Esophagus squamous epithelium (tissue), 5 donors: Measurements from ENCODE around the gene RAB11B. TPM values are rescaled to one million over a fixed set of nuclear protein-coding genes. Genes with fewer than 3 reads are reported as not detected.

Source experiments
- DNase-seq: peaks from one replicate; lab custom pipeline; 2025; lab: John Stamatoyannopoulos, UW
- H3K27ac ChIP-seq, 4 donors: fragments of 200-600 bp; sonication (generic); one replicate each; pipeline ENCODE4 v1.5.1; 2016 to 2019; ENCODE audit warnings: mild to moderate bottlenecking in 1 of 4
- H3K27me3 ChIP-seq, 4 donors: fragments of 200-600 bp; sonication (generic); 1 replicate in 3 of 4; 2 replicates in 1 of 4; pipeline versions ENCODE4 v1.5.1 to v1.6.0; 2017 to 2021; ENCODE audit warnings: antibody characterized with exemption in 1 of 4
- H3K36me3 ChIP-seq, 3 donors: fragments of 200-600 bp; sonication (generic); one replicate each; pipeline ENCODE4 v1.5.1; 2016 to 2019
- H3K4me1 ChIP-seq, 3 donors: fragments of 200-600 bp; sonication (generic); one replicate each; pipeline ENCODE4 v1.5.1; 2017 to 2019
- H3K4me3 ChIP-seq, 4 donors: fragments of 200-600 bp; sonication (generic); 1 replicate in 3 of 4; 2 replicates in 1 of 4; pipeline ENCODE4 v1.5.1; 2016 to 2019; ENCODE audit warnings: mild to moderate bottlenecking in 2 of 4, moderate library complexity in 1 of 4
- H3K9me3 ChIP-seq, 3 donors: fragments of 200-600 bp; sonication (generic); one replicate each; pipeline ENCODE4 v1.5.1; 2016 to 2019
- POLR2A ChIP-seq, 4 donors: fragments of 450-650 bp; IDR thresholded peaks; one replicate each; pipeline ENCODE4 v1.6.1; 2017; ENCODE audit warnings: antibody characterized with exemption in 4 of 4, mild to moderate bottlenecking in 4 of 4, moderate library complexity in 3 of 4
- WGBS, 2 donors: methylation state at CpG; one replicate each; pipeline ENCODE4 v1.1.5; 2018; 5-methylcytosine and 5-hydroxymethylcytosine counted together
- intact Hi-C: fragments of 100-400 bp; cut with DNase I; formaldehyde crosslinking; loops from one replicate; pipeline ENCODE4 v1.15.0; 2022
- total RNA-seq, 4 donors: library from RNA; depleted of rRNA; stranded (reverse); fragments of >200 nt; gene quantifications; one replicate each; pipeline ENCODE4 v1.1.0, GENCODE V29; 2016
- TF ChIP-seq, protein P1 (sequence below), 6 experiments: fragments of 450-650 bp in 4 of 6; fragments of 200-600 bp in 2 of 6; sonication (generic) in 2 of 6; IDR thresholded peaks; one replicate each; pipeline ENCODE4 v1.5.1; 2016 to 2019; ENCODE audit warnings: antibody characterized with exemption in 6 of 6, mild to moderate bottlenecking in 4 of 6, moderate library complexity in 4 of 6
- donor health status: DM: yes; HTN: yes; CAD: no.

RAB11B gene
- total RNA-seq, 4 donors from 2014 or later: 11.3 to 44.0 (median 26.0) TPM

- intact Hi-C loops: loop anchor here (5.0 kb wide), 1 partner anchor 46 kb away; no protein-coding TSS in a partner anchor
- H3K4me3 ChIP-seq: no peak overlapping the region
- H3K9me3 ChIP-seq: no peaks in the 10 kb centered on the region
- H3K27ac ChIP-seq: no peak overlapping the region
- no peaks in the 10 kb centered on the region for H3K27me3 ChIP-seq
- H3K4me1 ChIP-seq: peaks cover 22 to 75% (median 40%) of the 10 kb centered on the region in 3 donors
- DNase-seq: no peak
- peaks cover 14 to 56% (median 29%) of the 10 kb centered on the region in 3 donors for H3K36me3 ChIP-seq
- TF ChIP-seq, protein P1, sequence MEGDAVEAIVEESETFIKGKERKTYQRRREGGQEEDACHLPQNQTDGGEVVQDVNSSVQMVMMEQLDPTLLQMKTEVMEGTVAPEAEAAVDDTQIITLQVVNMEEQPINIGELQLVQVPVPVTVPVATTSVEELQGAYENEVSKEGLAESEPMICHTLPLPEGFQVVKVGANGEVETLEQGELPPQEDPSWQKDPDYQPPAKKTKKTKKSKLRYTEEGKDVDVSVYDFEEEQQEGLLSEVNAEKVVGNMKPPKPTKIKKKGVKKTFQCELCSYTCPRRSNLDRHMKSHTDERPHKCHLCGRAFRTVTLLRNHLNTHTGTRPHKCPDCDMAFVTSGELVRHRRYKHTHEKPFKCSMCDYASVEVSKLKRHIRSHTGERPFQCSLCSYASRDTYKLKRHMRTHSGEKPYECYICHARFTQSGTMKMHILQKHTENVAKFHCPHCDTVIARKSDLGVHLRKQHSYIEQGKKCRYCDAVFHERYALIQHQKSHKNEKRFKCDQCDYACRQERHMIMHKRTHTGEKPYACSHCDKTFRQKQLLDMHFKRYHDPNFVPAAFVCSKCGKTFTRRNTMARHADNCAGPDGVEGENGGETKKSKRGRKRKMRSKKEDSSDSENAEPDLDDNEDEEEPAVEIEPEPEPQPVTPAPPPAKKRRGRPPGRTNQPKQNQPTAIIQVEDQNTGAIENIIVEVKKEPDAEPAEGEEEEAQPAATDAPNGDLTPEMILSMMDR (IDR thresholded peaks at IDR 0.05): no peak
- no peak for TF ChIP-seq POLR2A (IDR thresholded peaks at IDR 0.05)
- 65% methylated on average over 5 of the region's 9 CpGs; no CpG with 5 or more reads in 1 of the 2 donors for WGBS, 2 donors
These were observed 8.2 kb downstream of the RAB11B start for GRCh38 chr19:8398311-8398771.

- Histone ChIP-seq H3K27ac (no peak overlapping the region), H3K27me3 (no peaks in the 10 kb centered on the region), H3K9me3 (no peaks in the 10 kb centered on the region), H3K4me3 (no peak overlapping the region), H3K4me1 (peaks cover 14 to 66% (median 26%) of the 10 kb centered on the region in 3 donors), H3K36me3 (peaks cover 20 to 70% (median 40%) of the 10 kb centered on the region in 3 donors)
- no peak for DNase-seq
- WGBS, 2 donors: 93 to 100% methylated on average over 1 to 11 of the region's 34 CpGs
- intact Hi-C loops: loop anchor here (5.0 kb wide), 1 partner anchor 47 kb away; no protein-coding TSS in a partner anchor
- TF ChIP-seq, protein P1 (IDR thresholded peaks at IDR 0.05): no peak
- no peak for TF ChIP-seq POLR2A (IDR thresholded peaks at IDR 0.05)
These were observed 9.6 kb downstream of the RAB11B start for GRCh38 chr19:8399681-8400188.

- intact Hi-C loops: no loop called here
- H3K4me3 ChIP-seq: no peak overlapping the region
- no peaks in the 10 kb centered on the region for H3K27me3 ChIP-seq
- TF ChIP-seq, protein P1 (IDR thresholded peaks at IDR 0.05): no peak
- TF ChIP-seq POLR2A (IDR thresholded peaks at IDR 0.05): no peak
- peak overlapping the region in 1 of 4 donors; percentile 5 for H3K27ac ChIP-seq
- WGBS, 2 donors: 91 to 93% methylated on average over 4 to 10 of the region's 21 CpGs
- no peak for DNase-seq
- peaks cover 2 to 47% (median 13%) of the 10 kb centered on the region in 3 donors for H3K4me1 ChIP-seq
- peaks cover 20 to 82% (median 48%) of the 10 kb centered on the region in 3 donors for H3K36me3 ChIP-seq
- H3K9me3 ChIP-seq: no peaks in the 10 kb centered on the region
These were observed 11.8 kb downstream of the RAB11B start for GRCh38 chr19:8401981-8402411.

GRCh38 chr19:8403098-8403819, 13.1 kb downstream of the RAB11B start:
- Histone ChIP-seq H3K27ac (peak overlapping the region in 1 of 4 donors; percentile 42), H3K4me3 (peak overlapping the region in 1 of 4 donors; percentile 5), H3K27me3 (no peaks in the 10 kb centered on the region), H3K36me3 (peaks cover 20 to 76% (median 48%) of the 10 kb centered on the region in 3 donors), H3K4me1 (peaks cover 0 to 34% (median 4%) of the 10 kb centered on the region in 3 donors), H3K9me3 (no peaks in the 10 kb centered on the region)
- WGBS, 2 donors: 89% methylated on average over 7 of the region's 44 CpGs; no CpG with 5 or more reads in 1 of the 2 donors
- TF ChIP-seq, protein P1 (IDR thresholded peaks at IDR 0.05): no peak
- intact Hi-C loops: no loop called here
- DNase-seq: no peak

- Histone ChIP-seq H3K9me3 (no peaks in the 10 kb centered on the region), H3K36me3 (peaks cover 20 to 71% (median 48%) of the 10 kb centered on the region in 3 donors), H3K27ac (peak overlapping the region in 1 of 4 donors; percentile 42), H3K4me1 (peaks cover 0 to 29% (median 4%) of the 10 kb centered on the region in 3 donors), H3K4me3 (peak overlapping the region in 1 of 4 donors; percentile 5), H3K27me3 (no peaks in the 10 kb centered on the region)
- DNase-seq: no peak
- TF ChIP-seq POLR2A (IDR thresholded peaks at IDR 0.05): no peak
- TF ChIP-seq, protein P1 (IDR thresholded peaks at IDR 0.05): no peak
- intact Hi-C loops: no loop called here
- 71 to 72% methylated on average over 10 to 14 of the region's 24 CpGs for WGBS, 2 donors
These were observed 13.6 kb downstream of the RAB11B start for GRCh38 chr19:8403820-8404109.
